Gastrocnemius medialis (tissue), 4 donors: ENCODE measurements around the gene ZBTB22.

Source experiments
- CTCF ChIP-seq, 5 experiments: fragments of 450-650 bp in 3 of 5; fragments of 200-600 bp in 2 of 5; sonication (generic) in 2 of 5; IDR thresholded peaks in 4 of 5; conservative IDR thresholded peaks in 1 of 5; 1 replicate in 4 of 5; 2 replicates in 1 of 5; pipeline ENCODE4 v1.5.1; 2016 to 2019; ENCODE audit warnings: antibody characterized with exemption in 5 of 5, mild to moderate bottlenecking in 3 of 5, moderate library complexity in 3 of 5
- POLR2A ChIP-seq, 2 donors: fragments of 450-650 bp; IDR thresholded peaks; one replicate each; pipeline ENCODE4 v1.6.1; 2017; ENCODE audit warnings: antibody characterized with exemption in 2 of 2, mild to moderate bottlenecking in 2 of 2, moderate library complexity in 2 of 2

- no peak for TF ChIP-seq CTCF (IDR thresholded peaks at IDR 0.05 in 4 of 5, conservative IDR thresholded peaks at IDR 0.05 in 1 of 5)
- TF ChIP-seq POLR2A (IDR thresholded peaks at IDR 0.05), result no peak
Observed at GRCh38 chr6:33313105-33313708, 4.3 kb downstream of the ZBTB22 start.
